Occipital lobe (tissue), 2 donors: ENCODE data around the gene CDC73. TPM values are rescaled to one million over a fixed set of nuclear protein-coding genes. Genes with fewer than 3 reads are reported as not detected.

Experiments used
- DNase-seq: peaks from one replicate; lab custom pipeline; 2025; lab: John Stamatoyannopoulos, UW
- total RNA-seq: library from RNA; depleted of rRNA; stranded (reverse); fragments of >200 nt; gene quantifications from one replicate; pipeline ENCODE4 v1.2.3, GENCODE V29; 2014

Gene CDC73
- total RNA-seq = 48.7 TPM

GRCh38 chr1:193121616-193122593 lies at the start of gene CDC73:
CDC73 (plus strand) TSS chr1:193122031; CDS start chr1:193122201, 170 bp downstream.
- DNase-seq = peak; percentile 97

GRCh38 chr1:193077991-193078390 lies 43.8 kb upstream of the CDC73 start:
- DNase-seq = no peak

GRCh38 chr1:193079187-193079586 lies 42.6 kb upstream of the CDC73 start:
- no peak for DNase-seq

GRCh38 chr1:193083365-193084088 lies 38.3 kb upstream of the CDC73 start:
- DNase-seq = no peak

GRCh38 chr1:193085263-193085662 lies 36.6 kb upstream of the CDC73 start:
- no peak for DNase-seq

- no peak for DNase-seq
Measured at GRCh38 chr1:193086342-193086741, 35.5 kb upstream of the CDC73 start.

GRCh38 chr1:193087893-193088292 lies 33.9 kb upstream of the CDC73 start:
- no peak for DNase-seq

- DNase-seq = no peak
Measured at GRCh38 chr1:193090865-193091264, 31.0 kb upstream of the CDC73 start.

- no peak for DNase-seq
Measured at GRCh38 chr1:193094112-193094511, 27.7 kb upstream of the CDC73 start.

GRCh38 chr1:193102662-193103061 lies 19.2 kb upstream of the CDC73 start:
- DNase-seq = no peak

GRCh38 chr1:193103759-193104501 lies 17.9 kb upstream of the CDC73 start:
- no peak for DNase-seq

GRCh38 chr1:193104502-193104906 lies 17.3 kb upstream of the CDC73 start:
- peak; percentile 29 for DNase-seq

GRCh38 chr1:193104907-193105820 lies 16.7 kb upstream of the CDC73 start, which contains the start of gene GLRX2:
GLRX2 (minus strand) TSS chr1:193105414; CDS start chr1:193105382, 32 bp downstream.
- peak; percentile 88 for DNase-seq

- DNase-seq = no peak
Measured at GRCh38 chr1:193105821-193106177, 16.0 kb upstream of the CDC73 start.

- no peak for DNase-seq
Measured at GRCh38 chr1:193108471-193108870, 13.4 kb upstream of the CDC73 start.

GRCh38 chr1:193109619-193110018 lies 12.2 kb upstream of the CDC73 start:
- no peak for DNase-seq

- DNase-seq = no peak
Measured at GRCh38 chr1:193110246-193110645, 11.6 kb upstream of the CDC73 start.

GRCh38 chr1:193110864-193111263 lies 11.0 kb upstream of the CDC73 start:
- no peak for DNase-seq

- DNase-seq = no peak
Measured at GRCh38 chr1:193111641-193112090, 10.2 kb upstream of the CDC73 start.

- no peak for DNase-seq
Measured at GRCh38 chr1:193113258-193113991, 8.4 kb upstream of the CDC73 start.
